Measurements from ENCODE around the gene C14orf39. TPM values are rescaled to one million over a fixed set of nuclear protein-coding genes. Genes with fewer than 3 reads are reported as not detected.

C14orf39 gene
- total and polyA plus RNA-seq, 2 of the 8 experiments (the other 6 are each of a cell fraction or from before 2014, with no cell fraction given), result 0.18 to 1.2 TPM

GRCh38 chr14:60508707-60509437 lies 23.0 kb upstream of the C14orf39 start, which contains the start of gene SIX6 (continued):
- no peak for TF ChIP-seq TBP (IDR thresholded peaks at IDR 0.05; ENCODE audit: low read depth, low read length)
- no peak for TF ChIP-seq BCL11A (IDR thresholded peaks at IDR 0.05; ENCODE audit: low read depth in 2 of 2, low read length in 2 of 2)
- TF ChIP-seq POLR2AphosphoS5 (IDR thresholded peaks at IDR 0.05; ENCODE audit: low read depth, low read length), result no peak
- TF ChIP-seq PHF8 (conservative IDR thresholded peaks at IDR 0.05; ENCODE audit: low read depth, low read length), result no peak
- TF ChIP-seq SRF (IDR thresholded peaks at IDR 0.05; ENCODE audit: low read depth, low read length), result no peak
- no peak for TF ChIP-seq YY1 (IDR thresholded peaks at IDR 0.05; ENCODE audit: low read depth, low read length)
- no peak for TF ChIP-seq ATF2 (IDR thresholded peaks at IDR 0.05; ENCODE audit: low read length)
- TF ChIP-seq SIX5 (IDR thresholded peaks at IDR 0.05; ENCODE audit: low read depth, low read length), result no peak
- no peak for TF ChIP-seq CEBPB (IDR thresholded peaks at IDR 0.05; ENCODE audit: low read depth, low read length)
- no peak for TF ChIP-seq CHD2 (IDR thresholded peaks at IDR 0.05; ENCODE audit: low read length)
- no peak for TF ChIP-seq CBX5 (IDR thresholded peaks at IDR 0.05; ENCODE audit: low read depth, low read length)
- peak in 2 of 3 experiments; percentile 12 to 45; a peak in 2 of 4 replicates for TF ChIP-seq CTCF (IDR thresholded peaks at IDR 0.05; ENCODE audit: control extremely low read depth in 1 of 3, insufficient read depth in 1 of 3, low read depth in 1 of 3, low read length in 3 of 3)
- no peak for TF ChIP-seq JUND (IDR thresholded peaks at IDR 0.05; ENCODE audit: low read length)
- no peak for TF ChIP-seq FOSL1 (IDR thresholded peaks at IDR 0.05; ENCODE audit: insufficient read depth, low read depth, low read length)
- no peak for TF ChIP-seq BRCA1 (IDR thresholded peaks at IDR 0.05; ENCODE audit: low read depth, low read length)
- TF ChIP-seq USF2 (IDR thresholded peaks at IDR 0.05; ENCODE audit: low read length), result no peak
- TF ChIP-seq ASH2L (IDR thresholded peaks at IDR 0.05; ENCODE audit: low read length), result peak; percentile 61
- peak; percentile 37 for TF ChIP-seq CREB1 (IDR thresholded peaks at IDR 0.05)
- 0 out of 2 replicates have a peak, but pooled peaks have one; percentile 3 for TF ChIP-seq TEAD4 (IDR thresholded peaks at IDR 0.05; ENCODE audit: low read depth, low read length)
- TF ChIP-seq MAX (IDR thresholded peaks at IDR 0.05), result peak; percentile 78

All from H1 (cell line).